Measurements from ENCODE around the gene RNF169.

The RNF169 gene

DNA sequence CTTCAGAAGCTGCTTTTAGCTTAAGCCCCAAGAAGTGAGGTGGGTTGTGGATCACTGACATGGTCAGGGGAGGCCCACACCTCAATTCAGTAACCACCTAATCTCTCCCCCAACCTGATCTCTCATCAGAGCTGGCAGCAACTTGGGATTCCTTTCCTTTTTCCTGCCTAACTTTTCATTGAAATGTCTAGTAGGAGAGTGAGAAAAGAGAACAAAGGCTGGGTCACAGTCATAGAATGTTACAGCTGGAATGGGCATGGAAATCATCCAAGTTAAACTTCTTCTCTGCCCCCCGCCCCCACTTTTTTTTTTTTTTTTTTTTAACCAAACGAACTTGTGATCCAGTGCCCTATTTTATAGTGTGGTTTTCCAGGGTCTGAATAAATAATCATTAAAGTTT lies 91.8 kb downstream of the RNF169 start:
- H2BK12ac ChIP-seq (ENCODE audit: low read length): no peak overlapping the region
- no peak overlapping the region for H4K8ac ChIP-seq (ENCODE audit: low read depth, low read length)
- H3K36me3 ChIP-seq (ENCODE audit: control insufficient read depth in 1 of 2, insufficient read depth in 2 of 2, low read length in 2 of 2): peaks cover 18 to 34% of the 10 kb centered on the region in 2 experiments
- no peak overlapping the region for H3K18ac ChIP-seq (ENCODE audit: low read length)
- H3K79me2 ChIP-seq (ENCODE audit: control insufficient read depth, insufficient read depth, low read length, poor library complexity): no peaks in the 10 kb centered on the region
- H2AK5ac ChIP-seq (ENCODE audit: low read length): no peak overlapping the region
- no peaks in the 10 kb centered on the region for H3K79me1 ChIP-seq (ENCODE audit: low read length)
- H4K91ac ChIP-seq (ENCODE audit: low read depth, low read length): no peak overlapping the region
- H3K9me3 ChIP-seq (ENCODE audit: insufficient read depth, low read depth, low read length): peaks cover 2% of the 10 kb centered on the region
- no peak overlapping the region for H3K14ac ChIP-seq (ENCODE audit: low read length)
- no peak overlapping the region for H2AFZ ChIP-seq (ENCODE audit: insufficient read depth, low read length, poor library complexity)
- H3K23ac ChIP-seq (ENCODE audit: low read length): no peak overlapping the region
- no peak overlapping the region for H2BK5ac ChIP-seq (ENCODE audit: low read depth, low read length, poor library complexity)
- no CpG with 5 or more reads among the region's 2 CpGs for WGBS (ENCODE audit: extremely low coverage, insufficient coverage, insufficient read length)
- H3K4me2 ChIP-seq (ENCODE audit: low read length): no peak overlapping the region
- H3K4me1 ChIP-seq (ENCODE audit: control insufficient read depth in 1 of 2, insufficient read depth in 2 of 2, low read length in 2 of 2): peaks cover 0 to 4% of the 10 kb centered on the region in 2 experiments
- H3K9ac ChIP-seq (ENCODE audit: low read length): no peak overlapping the region
- no peaks in the 10 kb centered on the region for H3K27me3 ChIP-seq (ENCODE audit: insufficient read depth, low read length)
- no peak overlapping the region for H3K27ac ChIP-seq (ENCODE audit: low read depth, low read length)
- no peak overlapping the region for H3K4me3 ChIP-seq (ENCODE audit: low read depth, low read length)
- no peak overlapping the region for H4K12ac ChIP-seq (ENCODE audit: low read depth, low read length)
- no peak overlapping the region for H2BK120ac ChIP-seq (ENCODE audit: insufficient read depth, low read length, poor library complexity)
- no peak for DNase-seq
- H3K4ac ChIP-seq (ENCODE audit: low read depth, low read length): no peak overlapping the region

DNA sequence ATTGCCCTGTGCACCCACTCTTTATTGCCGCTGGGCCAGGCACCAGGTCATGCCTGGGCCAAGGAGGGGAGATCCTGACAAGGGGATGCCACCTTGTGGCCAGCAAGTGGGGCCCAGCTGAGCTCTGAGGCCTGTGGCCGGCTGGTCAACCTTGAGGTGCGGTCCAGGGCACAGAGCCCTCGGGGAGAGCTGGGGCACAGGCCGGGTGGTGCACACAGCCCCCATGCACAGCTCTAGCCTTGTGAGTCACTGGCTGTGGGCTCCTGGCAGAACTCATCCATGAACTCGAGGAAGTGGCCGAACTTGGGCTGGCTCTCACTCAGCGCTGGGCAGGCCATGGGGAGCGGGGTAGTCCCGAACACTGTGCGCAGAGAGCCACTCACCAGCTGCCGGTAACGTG lies 94.3 kb downstream of the RNF169 start:
- Histone ChIP-seq H4K12ac (ENCODE audit: low read depth, low read length) (no peak overlapping the region), H3K14ac (ENCODE audit: low read length) (no peak overlapping the region), H2BK5ac (ENCODE audit: low read depth, low read length, poor library complexity) (no peak overlapping the region), H3K4me3 (ENCODE audit: low read depth, low read length) (no peak overlapping the region), H3K4me2 (ENCODE audit: low read length) (no peak overlapping the region), H3K9me3 (ENCODE audit: insufficient read depth, low read depth, low read length) (peaks cover 2% of the 10 kb centered on the region), H3K9ac (ENCODE audit: low read length) (no peak overlapping the region), H4K8ac (ENCODE audit: low read depth, low read length) (no peak overlapping the region), H3K36me3 (ENCODE audit: control insufficient read depth in 1 of 2, insufficient read depth in 2 of 2, low read length in 2 of 2) (peaks cover 15 to 30% of the 10 kb centered on the region in 2 experiments), H3K4me1 (ENCODE audit: control insufficient read depth in 1 of 2, insufficient read depth in 2 of 2, low read length in 2 of 2) (peaks cover 0 to 4% of the 10 kb centered on the region in 2 experiments), H3K18ac (ENCODE audit: low read length) (no peak overlapping the region), H4K91ac (ENCODE audit: low read depth, low read length) (no peak overlapping the region), H3K79me1 (ENCODE audit: low read length) (no peaks in the 10 kb centered on the region), H3K79me2 (ENCODE audit: control insufficient read depth, insufficient read depth, low read length, poor library complexity) (no peaks in the 10 kb centered on the region), H3K23ac (ENCODE audit: low read length) (no peak overlapping the region), H2BK120ac (ENCODE audit: insufficient read depth, low read length, poor library complexity) (no peak overlapping the region), H3K27ac (ENCODE audit: low read depth, low read length) (no peak overlapping the region), H3K27me3 (ENCODE audit: insufficient read depth, low read length) (no peaks in the 10 kb centered on the region), H2BK12ac (ENCODE audit: low read length) (no peak overlapping the region), H2AK5ac (ENCODE audit: low read length) (no peak overlapping the region), H2AFZ (ENCODE audit: insufficient read depth, low read length, poor library complexity) (no peak overlapping the region), H3K4ac (ENCODE audit: low read depth, low read length) (no peak overlapping the region)
- no peak for DNase-seq
- WGBS (ENCODE audit: extremely low coverage, insufficient coverage, insufficient read length): no CpG with 5 or more reads among the region's 13 CpGs

GRCh38 chr11:74844072-74844471 lies 95.4 kb downstream of the RNF169 start:
- no peak overlapping the region for H3K14ac ChIP-seq (ENCODE audit: low read length)
- H3K27me3 ChIP-seq (ENCODE audit: insufficient read depth, low read length): no peaks in the 10 kb centered on the region
- H3K79me2 ChIP-seq (ENCODE audit: control insufficient read depth, insufficient read depth, low read length, poor library complexity): no peaks in the 10 kb centered on the region
- no peak overlapping the region for H3K4me3 ChIP-seq (ENCODE audit: low read depth, low read length)
- H3K36me3 ChIP-seq (ENCODE audit: control insufficient read depth in 1 of 2, insufficient read depth in 2 of 2, low read length in 2 of 2): peaks cover 16 to 32% of the 10 kb centered on the region in 2 experiments
- H3K4ac ChIP-seq (ENCODE audit: low read depth, low read length): no peak overlapping the region
- no peak overlapping the region for H4K12ac ChIP-seq (ENCODE audit: low read depth, low read length)
- no peak for DNase-seq
- H4K8ac ChIP-seq (ENCODE audit: low read depth, low read length): no peak overlapping the region
- H3K4me2 ChIP-seq (ENCODE audit: low read length): no peak overlapping the region
- H2BK12ac ChIP-seq (ENCODE audit: low read length): no peak overlapping the region
- H2BK120ac ChIP-seq (ENCODE audit: insufficient read depth, low read length, poor library complexity): no peak overlapping the region
- H2BK5ac ChIP-seq (ENCODE audit: low read depth, low read length, poor library complexity): no peak overlapping the region
- H3K23ac ChIP-seq (ENCODE audit: low read length): no peak overlapping the region
- no CpG with 5 or more reads among the region's 3 CpGs for WGBS (ENCODE audit: extremely low coverage, insufficient coverage, insufficient read length)
- H3K4me1 ChIP-seq (ENCODE audit: control insufficient read depth in 1 of 2, insufficient read depth in 2 of 2, low read length in 2 of 2): no peaks in the 10 kb centered on the region
- H2AK5ac ChIP-seq (ENCODE audit: low read length): no peak overlapping the region
- H3K9ac ChIP-seq (ENCODE audit: low read length): no peak overlapping the region
- H3K18ac ChIP-seq (ENCODE audit: low read length): no peak overlapping the region
- H4K91ac ChIP-seq (ENCODE audit: low read depth, low read length): no peak overlapping the region
- H3K27ac ChIP-seq (ENCODE audit: low read depth, low read length): no peak overlapping the region
- no peaks in the 10 kb centered on the region for H3K79me1 ChIP-seq (ENCODE audit: low read length)
- H2AFZ ChIP-seq (ENCODE audit: insufficient read depth, low read length, poor library complexity): no peak overlapping the region
- peaks cover 2% of the 10 kb centered on the region for H3K9me3 ChIP-seq (ENCODE audit: insufficient read depth, low read depth, low read length)

DNA sequence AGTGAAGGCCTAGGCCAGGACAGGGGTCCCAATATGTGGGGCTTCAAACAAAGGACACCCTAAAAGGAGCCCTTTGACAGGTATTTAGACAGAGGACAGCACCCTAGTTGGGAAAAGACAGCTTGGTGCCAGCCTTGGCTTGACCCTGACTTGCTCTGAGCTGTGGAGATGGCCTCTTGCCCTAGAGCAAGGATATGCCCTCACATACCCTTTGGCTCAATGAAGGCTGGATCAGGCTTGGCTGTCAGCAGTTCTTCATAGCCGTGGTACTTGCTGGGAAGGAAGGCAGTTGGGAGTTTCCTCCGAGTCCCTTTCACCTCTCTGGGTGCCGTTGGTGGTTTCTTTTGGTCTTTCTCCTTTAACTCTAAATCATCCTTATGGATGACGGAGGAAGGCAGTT lies 96.2 kb downstream of the RNF169 start:
- H2BK120ac ChIP-seq (ENCODE audit: insufficient read depth, low read length, poor library complexity): no peak overlapping the region
- no peaks in the 10 kb centered on the region for H3K79me1 ChIP-seq (ENCODE audit: low read length)
- no peak overlapping the region for H2AK5ac ChIP-seq (ENCODE audit: low read length)
- H4K12ac ChIP-seq (ENCODE audit: low read depth, low read length): no peak overlapping the region
- H3K4me1 ChIP-seq (ENCODE audit: control insufficient read depth in 1 of 2, insufficient read depth in 2 of 2, low read length in 2 of 2): no peaks in the 10 kb centered on the region
- no peak overlapping the region for H3K18ac ChIP-seq (ENCODE audit: low read length)
- H3K4me2 ChIP-seq (ENCODE audit: low read length): no peak overlapping the region
- H2BK5ac ChIP-seq (ENCODE audit: low read depth, low read length, poor library complexity): no peak overlapping the region
- no peak for DNase-seq
- no peak overlapping the region for H4K8ac ChIP-seq (ENCODE audit: low read depth, low read length)
- no peak overlapping the region for H2BK12ac ChIP-seq (ENCODE audit: low read length)
- H4K91ac ChIP-seq (ENCODE audit: low read depth, low read length): no peak overlapping the region
- no peak overlapping the region for H3K27ac ChIP-seq (ENCODE audit: low read depth, low read length)
- no peak overlapping the region for H3K9ac ChIP-seq (ENCODE audit: low read length)
- H3K9me3 ChIP-seq (ENCODE audit: insufficient read depth, low read depth, low read length): peaks cover 2% of the 10 kb centered on the region
- H2AFZ ChIP-seq (ENCODE audit: insufficient read depth, low read length, poor library complexity): no peak overlapping the region
- no peak overlapping the region for H3K4ac ChIP-seq (ENCODE audit: low read depth, low read length)
- peaks cover 16 to 32% of the 10 kb centered on the region in 2 experiments for H3K36me3 ChIP-seq (ENCODE audit: control insufficient read depth in 1 of 2, insufficient read depth in 2 of 2, low read length in 2 of 2)
- H3K23ac ChIP-seq (ENCODE audit: low read length): no peak overlapping the region
- no peak overlapping the region for H3K4me3 ChIP-seq (ENCODE audit: low read depth, low read length)
- no CpG with 5 or more reads among the region's 4 CpGs for WGBS (ENCODE audit: extremely low coverage, insufficient coverage, insufficient read length)
- no peaks in the 10 kb centered on the region for H3K79me2 ChIP-seq (ENCODE audit: control insufficient read depth, insufficient read depth, low read length, poor library complexity)
- H3K27me3 ChIP-seq (ENCODE audit: insufficient read depth, low read length): no peaks in the 10 kb centered on the region
- H3K14ac ChIP-seq (ENCODE audit: low read length): no peak overlapping the region
